ENCODE measurements around the gene TSHZ2. TPM values are rescaled to one million over a fixed set of nuclear protein-coding genes. Genes with fewer than 3 reads are reported as not detected.

Gene TSHZ2
- polyA plus RNA-seq, 4 donors: 11.0 to 14.5 (median 14.3) TPM

DNA sequence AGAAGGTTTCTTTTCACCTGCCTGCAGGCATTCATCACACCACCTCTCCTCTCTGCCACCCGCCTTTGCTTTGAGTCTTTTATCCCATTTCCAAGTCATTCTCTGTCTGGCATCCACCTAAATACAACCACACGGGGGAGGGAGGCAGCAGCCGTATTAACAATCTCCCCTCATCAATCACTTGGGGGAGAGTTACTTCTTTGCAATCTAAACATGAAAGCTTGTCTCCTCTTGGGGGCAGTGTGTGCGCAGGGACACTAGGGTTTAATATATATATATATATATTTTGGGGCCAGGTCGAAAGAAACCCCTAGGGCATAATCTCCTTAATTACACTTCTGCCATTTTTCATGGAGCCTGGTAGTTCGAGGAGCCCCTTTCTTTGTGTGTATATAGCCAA lies 214.5 kb downstream of the TSHZ2 start:
- no peak for DNase-seq (ENCODE audit: low read depth in 4 of 4, low spot score in 2 of 4)

GRCh38 chr20:53187392-53188068 lies 215.4 kb downstream of the TSHZ2 start:
- peak in 3 of 4 donors; percentile 67 to 73 (median 70) for DNase-seq (ENCODE audit: low read depth in 4 of 4, low spot score in 2 of 4)

DNA sequence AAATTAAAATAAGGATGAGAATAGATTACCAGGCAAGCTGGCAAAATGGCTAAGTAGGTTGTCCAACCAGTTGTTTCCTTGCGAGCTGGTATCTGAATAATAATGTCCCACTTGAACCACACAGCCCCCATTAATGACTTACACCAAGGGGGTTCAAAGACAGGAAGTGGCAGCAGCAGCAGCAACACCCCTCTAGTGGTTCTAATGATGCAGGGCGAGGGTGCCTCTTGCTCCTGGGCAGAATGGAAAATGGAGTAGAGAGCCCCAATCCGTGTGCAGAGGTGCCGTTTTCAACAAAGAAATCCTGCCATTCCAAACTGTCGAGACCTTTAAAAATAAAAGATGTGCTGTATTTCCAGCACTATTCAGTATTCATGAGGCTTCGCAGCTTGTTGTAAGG lies 218.1 kb downstream of the TSHZ2 start:
- no peak for DNase-seq (ENCODE audit: low read depth in 4 of 4, low spot score in 2 of 4)

- DNase-seq (ENCODE audit: low read depth in 4 of 4, low spot score in 2 of 4): no peak
These were observed 219.8 kb downstream of the TSHZ2 start for GRCh38 chr20:53191957-53192356.

DNA sequence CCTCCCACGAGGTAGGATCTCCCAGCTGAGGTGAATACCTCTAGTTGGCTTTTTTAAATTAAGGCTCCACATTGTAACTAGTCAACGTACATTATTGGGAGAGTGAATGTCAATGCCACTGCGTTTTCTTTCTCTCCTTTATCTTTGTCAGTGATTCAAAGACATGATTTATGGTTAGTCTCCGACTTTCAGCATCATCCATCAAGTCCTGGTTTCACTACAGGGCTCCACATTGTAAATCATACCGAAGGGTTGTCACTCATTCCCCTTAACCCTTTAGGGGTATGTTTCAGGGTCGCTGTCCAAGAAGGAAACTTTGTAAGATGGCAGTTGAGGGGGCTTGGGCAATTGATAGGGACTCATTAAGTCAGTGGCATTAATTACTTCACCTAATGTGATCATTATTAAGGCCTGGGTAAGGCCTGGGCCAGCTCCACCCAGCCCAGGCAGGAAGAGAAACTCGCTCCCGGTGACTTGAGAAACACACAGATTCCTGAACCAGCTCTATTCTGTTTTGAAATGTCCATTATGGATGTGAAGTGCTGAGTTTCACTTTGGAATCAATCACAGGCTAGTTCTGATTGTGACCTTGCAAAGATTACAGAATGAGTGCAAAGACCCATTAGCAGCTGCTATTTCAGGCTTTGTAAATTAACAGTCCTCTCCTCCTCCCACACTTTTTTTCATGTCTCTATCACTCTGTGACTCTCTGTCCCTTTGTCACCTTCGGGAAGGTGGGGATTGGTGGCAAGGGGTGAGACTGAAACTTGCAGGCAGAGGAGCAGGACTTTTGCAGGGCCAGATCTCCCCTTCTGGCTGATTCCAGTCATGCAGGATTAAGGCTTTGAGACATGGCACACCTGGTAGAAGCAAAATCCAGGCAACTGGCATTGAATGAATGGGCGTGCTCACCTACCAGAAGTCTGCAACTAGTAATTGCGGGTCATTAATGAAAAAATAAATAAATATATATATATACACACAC lies 222.4 kb downstream of the TSHZ2 start:
- DNase-seq (ENCODE audit: low read depth in 4 of 4, low spot score in 2 of 4): no peak

GRCh38 chr20:53195876-53196610 lies 223.9 kb downstream of the TSHZ2 start:
- DNase-seq (ENCODE audit: low read depth in 4 of 4, low spot score in 2 of 4): no peak

DNA sequence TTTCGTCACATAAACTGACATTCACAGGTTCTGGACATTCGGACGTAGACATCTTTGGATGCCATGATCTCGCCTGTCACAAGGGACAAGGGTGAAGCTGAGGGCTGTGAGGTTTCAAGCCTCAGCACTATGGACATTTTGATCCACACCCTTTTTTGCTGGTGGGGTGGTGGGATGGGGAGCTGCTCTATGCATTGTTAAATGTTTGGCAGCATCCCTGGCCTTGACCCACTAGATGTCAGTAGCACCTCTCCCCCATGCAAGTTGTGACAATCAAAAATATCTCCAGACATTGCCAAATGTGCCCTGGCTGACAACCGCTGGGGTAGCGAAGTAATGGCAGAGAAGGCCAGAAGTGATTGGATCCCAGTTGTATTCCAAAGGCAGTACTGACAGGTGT lies 229.4 kb downstream of the TSHZ2 start:
- no peak for DNase-seq (ENCODE audit: low read depth in 4 of 4, low spot score in 2 of 4)

GRCh38 chr20:53202777-53203176 lies 230.6 kb downstream of the TSHZ2 start:
- DNase-seq (ENCODE audit: low read depth in 4 of 4, low spot score in 2 of 4): no peak

GRCh38 chr20:53205046-53205445 lies 232.9 kb downstream of the TSHZ2 start:
- DNase-seq (ENCODE audit: low read depth in 4 of 4, low spot score in 2 of 4): no peak

- no peak for DNase-seq (ENCODE audit: low read depth in 4 of 4, low spot score in 2 of 4)
These were observed 236.1 kb downstream of the TSHZ2 start for GRCh38 chr20:53208110-53208832.

DNA sequence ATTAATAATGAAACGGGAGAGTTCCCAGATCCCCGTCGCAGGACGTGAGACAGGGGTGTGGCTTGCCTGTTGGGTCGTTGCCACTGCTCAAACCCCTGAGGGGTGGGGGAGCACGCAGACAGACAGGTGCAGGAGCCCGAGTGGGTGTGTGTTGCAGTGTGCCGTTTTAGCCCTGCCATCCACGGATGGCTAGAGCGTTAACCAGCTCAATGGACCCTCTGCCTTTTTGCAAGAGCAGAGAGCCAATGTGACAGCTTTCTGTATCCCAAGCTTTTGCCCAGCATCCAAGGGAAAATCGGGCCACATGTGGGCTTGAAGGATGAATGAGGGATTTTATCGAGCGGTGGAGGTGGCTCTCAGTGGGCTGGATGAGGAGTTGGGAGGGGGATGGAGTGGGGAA lies 237.9 kb downstream of the TSHZ2 start:
- no peak for DNase-seq (ENCODE audit: low read depth in 4 of 4, low spot score in 2 of 4)

GRCh38 chr20:53210931-53211330 lies 238.8 kb downstream of the TSHZ2 start:
- DNase-seq (ENCODE audit: low read depth in 4 of 4, low spot score in 2 of 4): no peak

- DNase-seq (ENCODE audit: low read depth in 4 of 4, low spot score in 2 of 4): no peak
These were observed 239.9 kb downstream of the TSHZ2 start for GRCh38 chr20:53212018-53212417.

DNA sequence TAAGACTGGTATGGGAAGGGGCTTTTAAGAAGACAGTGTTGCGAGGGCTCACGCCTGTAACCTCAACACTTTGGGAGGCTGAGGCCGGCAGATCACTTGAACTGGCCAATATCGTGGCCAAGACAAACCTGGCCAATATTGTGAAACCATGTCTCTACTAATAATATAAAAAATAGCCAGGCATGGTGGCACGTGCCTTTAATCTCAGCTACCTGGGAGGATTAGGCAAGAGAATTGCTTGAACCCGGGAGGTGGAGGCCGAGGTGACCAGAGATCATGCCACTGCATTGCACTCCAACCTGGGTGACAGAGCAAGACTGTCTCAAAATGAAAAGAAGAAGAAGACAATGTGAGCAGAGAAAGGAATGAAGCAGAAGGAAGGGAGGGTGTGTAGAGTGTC lies 242.2 kb downstream of the TSHZ2 start:
- DNase-seq (ENCODE audit: low read depth in 4 of 4, low spot score in 2 of 4): no peak

DNA sequence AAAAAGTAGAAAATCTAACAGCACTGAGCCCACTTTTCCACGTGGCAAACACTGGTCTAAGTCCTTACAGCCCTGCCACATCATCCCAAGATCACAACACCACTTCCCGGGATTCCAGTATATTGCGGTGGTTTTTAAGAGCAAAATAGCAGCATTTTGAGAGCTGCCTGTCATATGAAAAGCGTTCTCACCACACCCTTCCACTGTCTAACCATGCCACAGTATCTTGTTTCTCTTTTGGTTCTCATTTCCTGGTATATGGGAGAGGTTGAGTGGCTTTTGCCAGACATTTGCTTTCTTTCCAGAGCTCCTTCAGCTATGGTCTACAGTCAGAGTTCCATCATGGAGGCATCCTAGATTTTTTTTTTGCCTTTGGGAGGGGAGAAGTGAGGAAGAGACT lies 243.0 kb downstream of the TSHZ2 start:
- no peak for DNase-seq (ENCODE audit: low read depth in 4 of 4, low spot score in 2 of 4)

DNA sequence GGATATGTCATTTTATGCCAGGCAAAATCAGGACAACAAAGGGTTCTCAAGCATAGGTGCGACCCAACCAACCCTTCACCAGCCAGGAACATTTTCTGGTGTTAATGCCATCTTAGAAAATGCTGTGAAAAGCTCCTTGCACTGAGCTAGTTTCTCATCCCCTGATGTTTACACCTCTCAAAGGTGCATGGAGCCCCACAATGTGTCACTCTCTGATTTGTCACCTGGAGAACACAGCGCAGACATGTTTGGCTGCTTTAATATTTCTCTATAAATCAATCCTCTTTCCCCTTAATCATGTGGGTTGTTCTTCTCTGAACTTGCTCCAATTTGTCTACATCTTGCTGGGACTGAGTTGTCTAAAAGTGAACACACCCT lies 244.3 kb downstream of the TSHZ2 start:
- no peak for DNase-seq (ENCODE audit: low read depth in 4 of 4, low spot score in 2 of 4)

DNA sequence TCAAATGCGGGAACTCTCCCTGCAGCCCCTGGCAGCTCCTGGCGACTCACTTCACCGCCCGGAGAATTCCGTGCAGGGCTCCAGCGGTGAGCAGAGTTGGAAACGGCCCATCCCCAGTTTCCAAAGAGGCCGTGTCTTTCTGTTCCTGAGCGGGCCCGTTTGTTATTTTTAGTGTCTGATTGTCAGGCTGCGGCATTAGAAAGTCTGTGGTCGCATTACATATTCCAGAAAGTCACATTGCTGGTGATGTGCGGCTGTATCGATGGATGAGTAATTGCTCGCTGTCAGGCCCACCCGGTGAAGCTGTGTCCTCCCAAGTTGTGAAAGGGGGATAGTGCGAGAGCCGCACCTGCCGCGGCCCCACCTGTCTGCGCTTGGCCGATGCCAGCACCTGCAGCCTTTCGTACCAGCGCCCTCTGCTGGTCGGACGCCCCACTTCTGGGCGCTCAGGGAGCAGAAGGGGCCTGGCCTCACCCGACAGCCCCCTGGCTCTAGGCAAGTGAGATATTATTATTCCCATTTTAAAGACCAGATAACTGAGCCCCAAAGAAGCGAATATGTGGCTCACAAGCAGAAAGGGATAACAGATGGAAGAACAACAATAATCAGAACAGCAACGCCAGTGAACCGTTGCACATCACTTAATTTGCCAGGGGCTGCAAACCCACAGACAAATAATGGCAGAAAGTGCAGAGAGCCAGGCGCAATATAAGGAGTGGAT lies 244.9 kb downstream of the TSHZ2 start:
- peak in 3 of 4 donors; percentile 28 to 57 (median 56) for DNase-seq (ENCODE audit: low read depth in 4 of 4, low spot score in 2 of 4)

GRCh38 chr20:53220482-53221307 lies 248.5 kb downstream of the TSHZ2 start:
- no peak for DNase-seq (ENCODE audit: low read depth in 4 of 4, low spot score in 2 of 4)

DNA sequence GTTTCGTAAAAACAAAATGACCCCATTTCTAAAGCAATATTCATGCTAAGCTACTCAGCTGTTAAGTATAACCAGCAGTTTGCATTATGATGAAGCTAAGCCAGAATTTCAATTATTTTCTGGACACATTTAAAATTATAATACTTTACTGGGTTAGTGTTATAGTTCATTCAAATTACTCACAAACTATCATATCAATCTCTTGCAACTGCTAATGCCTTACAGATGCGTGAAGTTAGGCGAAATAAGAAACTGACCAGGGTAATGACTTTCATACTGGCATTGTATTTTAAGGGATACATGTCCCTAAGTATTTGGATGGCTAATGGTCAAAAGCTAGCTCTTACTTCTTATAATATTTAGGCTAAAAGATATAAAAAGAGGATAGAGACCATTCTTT lies 249.6 kb downstream of the TSHZ2 start:
- DNase-seq (ENCODE audit: low read depth in 4 of 4, low spot score in 2 of 4): no peak
